GM19438 (cell line): ENCODE results near the gene DBNL.

Source experiments
- ATAC-seq: cut with Tn5 transposase; IDR thresholded peaks from one replicate; pipeline ENCODE4 v1.9.1; 2021; ENCODE audit warnings: low read depth; ENCODE audit not compliant: unreplicated experiment

The DBNL gene

DNA sequence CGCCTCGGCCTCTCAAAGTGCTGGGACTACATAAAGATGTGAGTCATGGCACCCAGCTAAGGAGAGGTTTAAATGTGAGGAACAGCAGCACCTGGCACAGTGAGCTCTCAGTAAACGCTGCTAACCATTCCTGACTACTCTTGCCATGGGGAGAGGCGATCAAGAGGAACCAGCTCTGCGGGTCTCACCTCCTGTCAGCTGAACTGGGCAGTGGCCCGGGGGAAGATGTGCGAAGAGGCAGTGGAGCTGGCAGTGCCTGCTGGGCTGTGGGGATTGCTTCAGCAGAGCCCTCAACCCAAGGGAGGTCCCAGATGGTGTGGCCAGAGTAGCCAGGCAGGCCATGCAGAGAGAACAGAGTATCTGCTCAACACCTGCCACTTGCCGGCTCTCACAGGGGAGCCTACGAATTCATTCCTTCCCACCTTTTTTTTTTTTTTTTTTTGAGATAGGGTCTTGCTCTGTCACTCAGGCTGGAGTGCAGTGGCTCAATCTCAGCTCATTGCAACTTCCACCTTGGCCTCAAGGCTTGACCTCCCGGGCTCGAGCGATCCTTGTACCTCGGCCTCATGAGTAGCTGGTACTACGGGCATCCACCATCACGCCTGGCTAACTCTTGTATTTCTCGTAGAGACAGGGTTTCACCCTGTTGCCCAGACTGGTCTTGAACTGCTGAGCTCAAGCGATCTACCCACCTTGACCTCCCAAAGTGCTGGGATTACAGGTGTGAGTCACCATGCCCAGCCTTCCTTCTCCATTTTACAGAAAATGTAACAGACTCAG lies 31.0 kb downstream of the DBNL start:
- ATAC-seq = no peak

DNA sequence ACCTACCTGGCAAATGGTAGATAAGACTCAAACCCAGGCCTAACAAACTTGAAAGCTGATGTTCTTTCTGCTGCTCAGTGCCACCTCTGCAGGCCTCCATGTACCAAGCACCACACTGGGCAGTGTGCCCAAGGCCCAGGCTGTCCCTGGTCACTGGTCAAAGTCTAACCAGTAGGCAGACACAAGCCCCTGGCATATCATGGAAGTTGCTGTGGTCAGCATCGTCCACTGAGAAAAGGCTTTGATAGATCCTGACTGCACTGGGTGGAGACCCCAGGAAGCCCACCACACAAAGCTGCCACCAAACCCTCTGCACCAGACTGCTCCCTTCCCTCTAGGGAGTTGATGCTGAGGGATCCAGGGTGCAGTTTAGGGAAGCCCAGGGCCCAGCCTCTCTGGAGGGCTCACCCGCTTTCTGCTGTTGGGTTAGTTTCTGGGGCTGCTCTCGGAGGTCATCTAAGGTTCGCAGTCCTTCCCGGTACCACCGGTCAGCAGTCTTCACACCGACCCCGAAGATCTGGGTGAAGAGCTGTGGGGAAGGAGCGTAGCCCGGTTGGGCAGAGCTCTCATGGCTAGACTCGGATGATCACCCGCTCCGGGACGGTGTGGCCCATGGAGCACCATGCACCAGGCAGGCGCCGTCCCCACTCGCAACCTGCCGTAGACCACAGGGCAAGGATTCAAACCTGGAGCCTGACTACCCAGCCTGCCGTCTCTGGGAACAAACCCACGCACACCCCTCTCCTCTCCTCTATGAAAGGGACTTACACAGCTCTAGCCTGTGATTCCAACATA lies 31.8 kb downstream of the DBNL start:
- no peak for ATAC-seq

DNA sequence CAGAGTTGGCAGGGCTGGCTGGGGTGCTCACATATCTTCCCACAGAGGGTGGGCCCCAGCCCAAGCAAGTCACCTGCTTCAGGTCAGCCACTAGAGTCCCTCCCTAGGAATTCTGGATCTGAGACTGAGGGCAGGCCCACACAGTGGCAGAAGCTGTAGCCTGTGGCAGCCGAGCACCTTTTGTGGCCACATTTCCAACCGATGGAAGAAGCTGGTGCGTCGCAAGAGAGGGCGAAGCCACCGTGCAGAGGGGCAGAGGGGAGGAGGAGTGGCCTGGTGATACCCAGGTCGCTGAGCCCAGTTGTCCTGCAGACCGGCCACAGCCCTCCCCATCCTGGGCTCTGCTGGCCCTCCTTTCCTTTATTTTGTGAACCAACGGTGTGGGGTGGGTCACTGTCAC lies 32.6 kb downstream of the DBNL start:
- ATAC-seq = no peak

DNA sequence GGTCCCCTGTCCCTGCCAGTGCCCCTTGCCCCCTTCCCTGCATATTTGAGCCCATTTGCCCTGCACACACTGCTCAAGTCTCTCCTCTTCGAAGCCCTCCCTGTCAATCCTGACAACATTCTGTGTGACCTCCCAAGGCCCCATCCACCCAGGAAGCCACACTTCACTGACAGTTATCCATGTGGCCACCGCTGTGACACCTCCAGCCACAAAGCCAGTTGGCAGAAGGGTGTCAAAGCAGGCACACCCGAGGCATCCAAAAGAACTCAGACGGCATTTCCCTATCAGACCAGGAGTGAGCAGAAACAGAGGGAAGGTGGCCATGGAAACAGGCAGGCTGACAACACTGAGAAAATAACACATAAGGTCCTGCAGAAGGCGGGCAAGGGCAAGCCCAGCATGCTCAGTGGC lies 33.2 kb downstream of the DBNL start:
- no peak for ATAC-seq

DNA sequence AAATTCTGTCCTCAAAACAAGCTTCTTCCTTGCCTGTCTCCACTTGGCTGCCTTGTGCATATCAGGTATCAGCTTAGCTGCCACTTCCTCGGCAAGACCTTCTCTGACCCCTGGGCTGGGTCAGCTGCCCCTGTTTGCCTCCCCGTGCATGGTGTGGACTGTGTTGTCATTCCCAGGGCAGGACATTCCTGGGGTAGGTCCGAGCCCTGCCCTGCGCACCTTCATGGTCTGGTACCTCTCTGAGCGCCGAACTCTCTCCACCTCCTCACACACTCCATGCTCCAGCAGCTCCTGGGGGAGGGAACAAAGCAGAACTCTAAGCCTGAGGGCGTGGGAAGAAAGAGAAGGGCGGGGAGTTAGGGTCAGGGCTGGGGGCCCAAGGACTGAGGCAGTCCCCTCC lies 34.0 kb downstream of the DBNL start:
- no peak for ATAC-seq

DNA sequence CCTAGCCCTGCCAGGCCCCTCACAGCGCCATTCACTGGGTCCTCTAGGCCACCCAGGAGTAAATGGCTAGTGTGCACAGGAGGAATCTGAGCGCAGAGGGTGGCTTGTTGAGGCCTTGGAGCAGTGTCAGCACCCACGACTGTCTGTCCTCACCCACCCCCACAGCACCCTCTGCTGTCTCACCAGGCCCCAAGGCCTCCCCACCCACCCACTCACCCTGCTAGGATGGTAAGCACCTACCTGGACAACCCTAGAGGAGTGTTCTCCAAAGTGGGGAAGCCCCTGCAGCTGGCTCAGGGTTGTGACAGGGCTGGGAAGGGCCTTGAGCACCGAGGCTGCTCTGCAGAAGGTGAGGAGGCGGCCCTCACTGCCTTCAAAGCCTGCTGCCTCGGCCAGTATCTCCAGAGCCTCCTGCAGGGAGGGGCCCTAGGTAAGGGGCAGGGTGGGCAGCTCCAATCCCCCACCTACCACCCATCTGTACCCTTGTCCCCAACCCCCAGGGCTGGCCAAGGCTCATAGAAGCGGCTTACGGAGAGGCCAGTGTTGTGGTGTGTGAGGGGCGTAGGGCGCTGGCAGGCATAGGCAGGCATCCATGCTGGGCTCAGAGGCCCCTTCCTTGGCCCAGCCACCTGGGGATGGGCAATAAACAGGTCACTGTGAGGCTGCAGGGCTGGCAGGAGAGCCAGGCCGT lies 35.0 kb downstream of the DBNL start:
- ATAC-seq = no peak

DNA sequence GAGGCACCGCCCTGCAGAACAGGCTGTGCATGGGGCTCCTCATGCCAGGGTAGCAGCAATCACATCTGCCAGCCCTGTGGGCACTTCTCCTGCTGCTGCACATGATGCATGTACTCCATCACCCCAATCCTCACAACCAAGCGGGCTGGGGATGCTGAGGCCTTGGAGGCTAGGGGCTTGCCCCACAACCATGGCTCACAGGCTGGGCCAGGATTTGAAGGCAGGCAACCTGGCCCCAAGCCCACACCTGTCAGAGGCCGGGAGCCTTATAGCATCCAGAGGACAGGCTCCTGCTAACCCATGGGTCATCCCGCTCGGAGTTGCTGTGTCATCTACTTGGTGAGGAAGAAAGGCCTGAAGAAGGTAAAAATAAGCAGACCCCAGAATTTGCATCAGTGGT lies 35.6 kb downstream of the DBNL start:
- no peak for ATAC-seq

DNA sequence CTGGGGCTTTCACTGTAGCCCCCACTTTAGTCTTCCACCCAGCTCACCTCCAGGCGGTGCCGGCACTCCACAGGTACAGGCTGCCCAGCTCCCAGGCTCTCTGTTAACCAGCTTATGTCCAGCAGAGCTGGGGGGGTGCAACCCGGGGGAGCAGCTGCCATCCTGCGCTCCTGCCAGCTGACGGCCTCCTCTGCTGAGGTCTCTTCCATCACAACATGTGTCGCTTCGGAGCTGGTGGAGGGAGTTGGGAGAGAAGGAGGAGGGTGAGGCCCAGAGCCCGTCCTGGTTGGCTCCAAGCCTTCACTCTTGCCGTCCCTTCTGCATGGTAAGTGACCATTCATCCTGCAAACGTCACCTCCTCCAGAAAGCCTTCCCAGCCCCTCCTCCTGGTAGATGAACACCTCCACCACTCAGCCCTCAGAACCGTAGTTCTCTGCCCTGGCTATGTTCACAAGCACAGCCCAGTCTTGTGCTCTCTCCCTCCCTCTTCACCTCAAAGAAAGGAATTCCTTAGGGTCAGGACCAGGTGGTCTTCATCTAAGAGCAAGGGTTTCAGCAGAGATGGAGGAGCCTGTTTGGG lies 36.3 kb downstream of the DBNL start:
- no peak for ATAC-seq

DNA sequence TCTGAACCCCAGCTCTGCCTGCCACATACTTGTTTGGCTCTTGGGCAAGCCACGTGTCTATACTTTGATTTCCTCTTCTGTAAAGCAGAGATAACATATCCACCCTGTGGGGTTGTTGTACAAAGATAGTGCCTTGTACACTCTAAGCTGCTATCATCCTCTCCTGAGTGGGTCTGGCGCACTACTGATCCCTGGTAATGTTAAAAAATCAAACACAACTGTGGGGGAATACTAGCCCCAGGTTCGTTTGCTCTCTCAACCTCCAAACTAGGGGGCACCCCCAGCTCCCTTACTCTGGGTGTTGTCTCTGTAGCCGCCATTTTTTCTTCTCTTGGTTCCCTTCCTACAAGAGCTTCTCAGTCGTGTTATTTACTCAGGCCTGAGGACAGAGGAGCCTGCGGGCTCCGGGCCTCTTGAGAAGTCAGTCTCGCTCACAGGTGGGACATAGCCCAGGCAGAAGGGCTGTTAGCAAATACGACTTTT lies 36.8 kb downstream of the DBNL start:
- no peak for ATAC-seq

DNA sequence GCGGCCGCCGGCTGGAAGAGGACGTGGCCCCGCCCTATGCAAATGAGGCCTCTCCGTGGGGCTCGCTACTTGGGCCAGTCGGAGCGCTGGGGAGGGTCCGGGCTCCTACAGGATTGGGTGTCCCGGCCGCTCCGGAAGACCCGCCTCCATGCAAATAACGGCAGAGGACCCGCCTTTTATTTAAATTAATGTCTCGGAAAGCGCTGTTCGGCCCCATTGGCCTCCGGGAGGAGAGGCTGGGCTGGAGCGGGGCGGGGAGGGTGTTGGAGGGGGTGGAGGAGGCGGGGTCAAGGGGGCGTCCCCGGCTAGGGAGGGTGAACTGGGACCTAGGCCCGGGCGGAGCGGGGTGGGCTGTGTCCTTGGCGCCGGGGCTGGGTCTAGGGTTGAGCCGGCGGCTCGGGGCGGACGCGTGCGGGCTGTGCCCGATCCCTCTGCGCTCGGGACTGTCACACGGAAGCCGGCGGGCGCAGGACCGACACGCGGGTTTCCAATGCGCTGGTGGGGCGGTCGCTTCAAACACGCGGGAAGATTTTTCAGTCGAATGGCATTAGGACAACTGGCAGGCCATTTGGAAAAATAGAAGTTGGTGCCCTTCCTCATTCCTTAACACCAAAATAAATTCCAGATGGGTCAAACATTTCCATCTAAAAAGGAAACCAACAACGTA lies 38.2 kb downstream of the DBNL start:
- peak; percentile 94 for ATAC-seq

DNA sequence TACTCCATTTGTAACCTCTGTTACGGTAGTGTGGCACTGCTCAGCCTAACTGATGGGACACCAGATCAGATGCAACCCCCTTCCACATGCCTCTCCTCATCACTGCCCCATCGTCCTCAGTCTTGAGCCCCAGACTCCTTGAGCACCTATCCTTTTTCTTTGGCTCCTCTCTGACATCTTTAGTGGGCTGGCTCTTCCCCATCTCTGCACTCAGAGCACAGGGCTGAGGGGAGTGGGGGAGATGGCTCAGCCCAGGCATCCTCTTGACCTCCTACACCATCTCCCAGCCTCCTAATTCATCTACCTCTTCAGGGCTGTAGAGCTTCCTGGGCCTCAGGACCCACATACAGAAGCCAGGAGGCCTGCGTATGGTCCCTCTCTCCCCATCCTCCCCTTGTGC lies 39.3 kb downstream of the DBNL start:
- no peak for ATAC-seq

DNA sequence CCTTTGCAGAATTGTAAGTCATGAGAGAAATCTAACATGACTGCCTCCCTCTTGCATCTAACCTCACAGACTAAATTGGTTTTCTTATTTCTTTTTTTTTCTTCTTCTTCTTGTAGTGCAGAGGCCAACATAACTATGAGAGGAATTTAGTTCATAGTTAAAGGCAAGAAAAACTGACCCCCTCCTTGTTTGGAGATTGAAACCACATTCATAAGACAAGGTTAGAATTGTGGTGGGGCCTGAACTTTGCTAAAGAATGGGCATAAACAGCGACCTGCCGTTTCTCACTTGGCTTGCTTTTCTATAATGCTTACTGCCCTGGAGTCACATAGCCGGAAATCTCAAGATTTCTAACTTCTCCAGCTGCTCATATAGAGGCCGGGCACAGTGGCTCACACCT lies 40.2 kb downstream of the DBNL start:
- no peak for ATAC-seq

DNA sequence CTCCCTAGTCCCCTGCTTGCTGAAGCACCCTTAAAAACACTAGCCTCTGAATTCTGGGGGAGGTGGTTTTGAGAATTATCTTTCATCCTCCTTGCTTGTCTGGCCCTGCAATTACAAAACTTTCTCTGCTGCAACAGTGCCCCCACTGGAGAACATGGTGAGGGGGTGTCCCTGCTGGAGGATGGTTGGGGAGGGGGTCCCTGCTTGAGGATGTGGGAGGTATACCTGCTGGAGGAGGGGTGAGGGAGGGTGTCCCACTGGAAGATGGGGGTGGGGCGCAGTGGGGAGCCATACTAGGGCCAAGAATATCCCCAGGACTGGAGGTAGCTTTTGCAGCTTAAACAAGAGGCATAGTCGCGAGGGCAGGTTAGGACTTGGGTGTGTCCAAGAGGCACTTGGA lies 41.0 kb downstream of the DBNL start:
- no peak for ATAC-seq

DNA sequence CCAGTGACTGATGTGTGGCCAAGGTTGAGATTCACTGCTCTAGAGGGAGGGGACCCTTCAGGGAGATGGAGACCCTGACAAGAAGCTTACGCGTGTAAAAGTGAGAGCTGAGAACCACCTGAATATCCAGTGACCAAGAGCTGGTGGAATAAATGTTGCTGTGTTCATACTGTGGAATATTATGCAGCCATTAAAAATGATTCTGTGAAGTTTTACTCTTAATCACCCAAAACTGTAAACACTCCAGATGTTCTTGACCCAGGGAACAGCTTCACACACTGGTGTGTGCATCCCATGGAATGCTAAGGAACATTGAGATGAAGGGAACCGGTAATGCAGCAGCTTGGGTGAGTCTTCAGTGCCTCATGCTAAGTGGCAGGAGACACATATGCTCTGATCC lies 42.1 kb downstream of the DBNL start:
- ATAC-seq = no peak

DNA sequence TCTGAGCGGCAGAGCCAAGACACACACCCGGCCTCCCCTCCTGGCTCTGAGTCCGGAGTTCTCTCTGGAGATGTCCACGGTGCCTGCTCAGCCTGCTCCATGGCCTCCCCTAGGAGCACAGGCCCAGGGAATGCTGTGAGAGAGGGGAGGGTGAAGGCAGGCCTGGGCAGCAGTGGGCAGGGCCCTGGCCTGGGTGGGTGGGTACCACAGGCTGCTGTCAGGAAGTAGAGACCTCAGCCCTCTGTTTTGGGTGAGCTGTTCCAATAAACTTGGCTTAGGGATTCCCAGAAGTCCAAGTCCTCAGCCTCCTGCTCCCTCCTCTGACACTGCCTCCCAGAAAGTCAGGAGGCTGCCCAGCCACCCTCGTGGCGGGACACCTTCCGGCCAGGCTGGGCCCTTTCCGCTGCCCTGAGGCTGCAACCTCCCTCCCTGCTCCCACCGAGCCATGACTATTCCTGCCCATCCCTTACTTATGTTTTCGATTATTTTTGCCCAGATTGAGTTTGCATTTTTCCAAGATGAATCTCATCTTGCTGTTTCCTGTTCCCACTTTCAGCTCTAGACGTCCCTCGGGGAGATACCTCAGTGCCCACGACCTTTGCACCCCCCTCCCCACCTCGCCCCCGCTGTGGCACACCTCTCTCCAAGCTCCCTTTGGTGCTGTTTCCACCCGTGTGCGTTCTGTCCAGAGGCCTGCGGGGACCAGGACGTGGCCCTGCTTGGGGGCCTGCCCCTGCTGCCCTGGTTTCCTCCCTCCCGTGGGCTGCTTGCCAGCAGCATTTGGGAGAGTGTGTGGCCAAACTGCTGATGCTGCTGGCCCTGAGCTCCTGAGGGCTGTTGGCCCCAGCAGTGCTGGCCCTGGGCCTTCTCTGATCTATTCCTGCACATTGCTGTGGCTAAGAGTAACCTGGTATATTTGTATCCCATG lies 43.7 kb downstream of the DBNL start:
- no peak for ATAC-seq

DNA sequence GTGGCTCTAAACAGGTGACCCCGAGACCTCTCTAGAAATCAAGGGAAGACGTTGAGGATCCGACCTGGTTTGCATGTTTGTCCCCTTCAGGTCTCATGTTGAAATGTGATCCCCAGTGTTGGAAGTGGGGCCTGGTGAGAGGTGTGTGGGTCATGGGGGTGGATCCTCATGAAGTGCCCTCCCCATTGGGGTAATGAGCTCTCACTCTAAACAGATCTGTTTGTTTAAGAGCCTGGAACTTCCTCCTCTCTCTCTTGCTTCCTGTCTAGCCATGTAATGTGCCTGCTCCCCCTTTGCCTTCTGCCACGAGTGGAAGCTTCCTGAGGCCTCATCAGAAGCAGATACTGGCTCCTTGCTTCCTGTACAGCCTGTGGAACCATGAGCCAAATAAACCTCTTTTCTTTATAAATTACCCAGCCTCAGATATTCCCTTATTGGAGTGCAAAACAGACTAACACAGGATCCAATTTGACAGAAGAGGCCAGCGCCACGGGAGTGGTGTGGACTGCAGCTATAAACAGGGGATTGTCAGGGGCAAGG lies 48.7 kb downstream of the DBNL start:
- ATAC-seq = no peak

DNA sequence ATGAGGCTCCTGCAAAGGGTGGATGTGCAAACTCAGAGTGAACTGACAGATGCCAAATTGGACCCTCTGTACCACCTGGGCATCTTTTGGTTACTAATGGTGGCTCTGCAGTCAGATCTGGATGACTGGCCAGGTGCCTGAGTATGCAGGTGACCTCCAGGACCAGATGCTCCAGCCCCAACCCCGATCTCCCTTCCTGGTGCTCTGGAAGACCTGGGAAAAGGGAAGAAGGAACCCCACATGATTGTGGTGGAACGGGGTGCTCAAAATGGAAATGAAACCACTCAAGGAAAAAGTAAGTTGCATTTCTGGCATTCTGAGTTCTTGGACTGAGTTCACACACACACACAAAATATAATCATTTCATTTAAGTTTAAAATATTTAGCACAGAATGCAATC lies 49.9 kb downstream of the DBNL start:
- ATAC-seq = no peak

DNA sequence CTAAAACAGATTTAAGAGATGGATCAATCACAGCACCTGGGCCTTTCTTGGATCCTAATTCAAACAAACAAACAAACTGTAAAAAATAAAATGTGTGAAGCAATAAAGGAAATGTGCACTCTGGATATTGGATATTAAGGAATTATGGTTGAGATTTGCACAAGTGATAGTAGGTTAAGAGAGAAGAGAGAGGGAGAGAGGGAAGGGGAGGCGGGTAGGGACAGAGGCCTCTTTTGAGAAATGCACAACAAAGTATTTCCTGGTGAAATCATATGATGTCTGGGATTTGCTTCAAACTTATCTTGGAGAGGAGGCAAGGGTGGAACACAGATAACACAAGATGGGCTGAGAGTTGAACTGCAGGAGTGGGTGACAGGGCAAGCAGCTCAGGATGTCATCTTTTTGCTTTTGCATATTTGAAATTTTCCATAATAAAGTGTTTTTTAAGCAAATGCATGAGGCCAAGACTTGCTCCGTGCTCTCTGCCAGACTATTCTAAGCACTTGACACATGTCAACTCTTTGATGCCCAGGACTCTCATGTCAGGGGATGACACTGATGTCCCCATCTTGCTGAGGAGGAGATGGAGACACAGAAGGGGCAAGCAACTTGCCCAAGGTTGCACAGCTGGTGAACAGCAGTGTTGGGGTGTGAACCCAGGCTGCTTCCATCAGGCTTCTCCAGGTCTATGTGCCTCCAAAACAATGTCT lies 50.5 kb downstream of the DBNL start:
- ATAC-seq = no peak

DNA sequence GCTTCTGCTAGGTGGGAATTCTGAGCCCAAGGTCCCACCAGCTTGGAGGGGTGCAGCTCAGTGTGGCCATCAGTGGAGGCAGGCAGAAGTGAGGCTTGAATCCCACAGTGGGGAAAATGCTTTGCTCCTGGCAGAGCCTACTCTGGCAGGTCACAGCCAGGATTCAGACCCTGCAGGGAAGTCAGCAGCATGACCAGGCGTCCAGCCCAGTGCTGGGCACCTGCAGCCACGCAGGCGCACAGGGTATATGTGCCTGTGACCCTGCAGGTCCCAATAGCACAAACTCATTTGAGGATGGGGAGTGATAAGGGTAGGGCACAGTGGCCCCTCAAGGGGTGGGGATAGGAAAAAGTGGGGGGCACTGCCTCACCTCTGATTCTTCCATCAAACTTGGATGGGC lies 51.3 kb downstream of the DBNL start:
- ATAC-seq = no peak
